Activated CD4-positive, alpha-beta T cell treated with anti-CD3 and anti-CD28 coated beads, Interleukin-2, amount 10 ng/mL, durations not matched to agents 7 days and 5 days (primary cell): Measurements from ENCODE around the gene SHB. TPM values are rescaled to one million over a fixed set of nuclear protein-coding genes. Genes with fewer than 3 reads are reported as not detected.

ENCODE experiments used
- CTCF ChIA-PET: fragments of 350-600 bp; sonication (Branson Sonifier 250); formaldehyde crosslinking; loops from one replicate; lab custom pipeline; 2021; ENCODE audit warnings: antibody characterized with exemption; lab: Charles Lee
- POLR2A ChIA-PET: fragments of 350-600 bp; sonication (Branson Sonifier 250); formaldehyde crosslinking; loops from one replicate; lab custom pipeline; 2021; ENCODE audit warnings: antibody characterized with exemption; lab: Charles Lee
- DNase-seq: peaks from one replicate; pipeline ENCODE4 v3.0.0-alpha.2; 2020
- H3K27ac Mint-ChIP-seq: one replicate; pipeline ENCODE4 v1.8.0; 2021; ENCODE audit warnings: mild to moderate bottlenecking, moderate library complexity, mixed read lengths
- H3K27me3 Mint-ChIP-seq: one replicate; pipeline ENCODE4 v1.8.0; 2021; ENCODE audit warnings: mixed read lengths
- H3K36me3 Mint-ChIP-seq: one replicate; pipeline ENCODE4 v1.8.0; 2021; ENCODE audit warnings: low read depth, mixed read lengths
- H3K4me1 Mint-ChIP-seq: one replicate; pipeline ENCODE4 v1.8.0; 2021; ENCODE audit warnings: mixed read lengths
- H3K4me3 Mint-ChIP-seq: one replicate; pipeline ENCODE4 v1.8.0; 2021; ENCODE audit warnings: mild to moderate bottlenecking, moderate library complexity, mixed read lengths
- H3K9me3 Mint-ChIP-seq: one replicate; pipeline ENCODE4 v1.8.0; 2021; ENCODE audit warnings: mixed read lengths
- total RNA-seq, 2 experiments: library from RNA; stranded (reverse); gene quantifications; one replicate each; pipeline ENCODE4 v1.2.3, GENCODE V29; 2021

The SHB gene
- total RNA-seq, 2 experiments from 2014 or later, result not detected

- Mint-ChIP-seq H3K27me3 (no peaks in the 10 kb centered on the region), H3K36me3 (no peaks in the 10 kb centered on the region), H3K4me1 (peaks cover 3% of the 10 kb centered on the region), H3K4me3 (no peak overlapping the region), H3K27ac (no peak overlapping the region), H3K9me3 (no peaks in the 10 kb centered on the region)
- ChIA-PET POLR2A (no interaction called here), CTCF (interaction anchor here (0.8 kb wide), 1 partner anchor 16 kb away, joined by 3 read pairs; no protein-coding TSS in a partner anchor)
- DNase-seq, result no peak
Observed at GRCh38 chr9:38027714-38028113, 41.3 kb downstream of the SHB start.

DNA sequence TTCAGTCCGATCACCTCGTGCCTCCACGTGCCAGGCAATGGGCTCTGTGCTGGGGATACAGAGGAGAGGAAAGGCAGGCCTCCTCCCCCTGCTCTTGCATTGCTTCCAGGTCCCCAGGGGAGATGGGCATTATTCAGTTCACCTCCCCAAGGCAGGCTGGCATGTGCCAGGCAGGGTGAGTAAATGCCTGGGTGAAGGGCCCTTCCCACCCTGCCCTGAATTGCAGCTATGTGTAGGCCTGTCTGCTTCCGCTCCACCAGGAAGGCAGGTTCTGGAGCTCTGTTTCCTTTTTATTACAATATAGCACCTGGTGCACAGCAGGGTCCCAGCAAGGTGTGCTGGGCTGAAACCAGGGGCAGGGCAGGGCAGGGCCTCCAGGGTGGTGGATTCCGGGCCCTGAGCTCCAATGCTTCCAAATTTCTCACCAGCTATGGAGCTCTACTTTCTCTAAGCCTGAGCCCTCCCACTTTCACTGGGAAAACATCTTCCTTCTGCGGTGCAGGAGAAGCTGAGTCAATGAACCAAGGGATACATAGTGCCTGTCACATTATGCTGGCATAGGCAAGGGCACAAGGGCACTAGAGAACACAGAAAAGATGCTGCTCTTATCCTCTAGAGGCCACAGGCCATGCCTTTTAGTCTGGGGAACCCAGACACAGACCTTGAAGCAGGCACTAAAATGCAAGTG is 42.0 kb downstream of the SHB start:
- CTCF ChIA-PET, result interaction anchor here (0.7 to 0.8 kb wide), 2 partner anchors 16 to 48 kb away, joined by 3 read pairs; no protein-coding TSS in a partner anchor
- DNase-seq, result no peak
- Mint-ChIP-seq H3K4me1 (peaks cover 3% of the 10 kb centered on the region), H3K27me3 (no peaks in the 10 kb centered on the region), H3K36me3 (no peaks in the 10 kb centered on the region), H3K27ac (no peak overlapping the region), H3K4me3 (no peak overlapping the region), H3K9me3 (no peaks in the 10 kb centered on the region)
- POLR2A ChIA-PET, result no interaction called here

GRCh38 chr9:38026021-38026809 is 42.8 kb downstream of the SHB start:
- Mint-ChIP-seq H3K27ac (no peak overlapping the region), H3K4me3 (no peak overlapping the region), H3K4me1 (peaks cover 3% of the 10 kb centered on the region), H3K27me3 (no peaks in the 10 kb centered on the region), H3K9me3 (no peaks in the 10 kb centered on the region), H3K36me3 (no peaks in the 10 kb centered on the region)
- CTCF ChIA-PET, result interaction anchor here (0.7 to 0.8 kb wide), 2 partner anchors 18 to 47 kb away, joined by 3 to 5 read pairs; no protein-coding TSS in a partner anchor
- no peak for DNase-seq
- POLR2A ChIA-PET, result no interaction called here

GRCh38 chr9:38025166-38025565 is 43.9 kb downstream of the SHB start:
- H3K27me3 Mint-ChIP-seq, result no peaks in the 10 kb centered on the region
- no peak overlapping the region for H3K4me3 Mint-ChIP-seq
- H3K4me1 Mint-ChIP-seq, result peaks cover 2% of the 10 kb centered on the region
- H3K9me3 Mint-ChIP-seq, result no peaks in the 10 kb centered on the region
- no peak overlapping the region for H3K27ac Mint-ChIP-seq
- H3K36me3 Mint-ChIP-seq, result no peaks in the 10 kb centered on the region
- ChIA-PET CTCF (no interaction called here), POLR2A (no interaction called here)
- no peak for DNase-seq

DNA sequence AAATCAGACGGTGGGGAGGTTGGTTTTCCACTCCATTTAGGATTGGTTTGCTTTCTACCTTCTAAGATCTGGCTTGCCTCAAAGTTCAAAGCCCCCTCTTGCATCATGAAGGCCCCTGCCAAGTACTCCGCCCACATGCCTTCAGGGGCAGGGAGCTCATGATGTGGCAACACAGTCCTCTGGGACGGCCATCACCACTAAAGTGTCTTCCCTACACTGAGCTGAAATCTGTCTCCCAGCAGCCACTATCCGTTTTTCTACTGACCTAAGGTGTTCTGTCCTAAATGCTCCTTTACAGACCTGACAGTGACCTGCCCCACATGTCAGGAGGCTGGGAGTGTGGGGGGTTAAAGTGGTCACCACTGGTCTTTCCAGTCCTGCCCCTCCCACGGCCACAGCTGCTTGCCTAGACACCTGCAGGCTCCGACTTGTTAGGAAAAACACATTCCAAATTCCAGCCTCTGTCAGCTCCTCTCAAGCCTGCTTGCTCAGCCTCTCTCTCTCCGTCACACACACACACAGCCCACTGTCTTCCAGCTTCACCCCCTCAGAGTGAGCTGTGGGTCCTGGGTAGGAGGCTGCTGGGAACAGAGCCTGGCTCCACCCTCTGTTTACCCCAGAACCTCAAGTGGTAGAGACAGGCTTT is 44.9 kb downstream of the SHB start:
- POLR2A ChIA-PET, result interaction anchor here (0.6 kb wide), 1 partner anchor 91 kb away, joined by 3 read pairs; no protein-coding TSS in a partner anchor

DNA sequence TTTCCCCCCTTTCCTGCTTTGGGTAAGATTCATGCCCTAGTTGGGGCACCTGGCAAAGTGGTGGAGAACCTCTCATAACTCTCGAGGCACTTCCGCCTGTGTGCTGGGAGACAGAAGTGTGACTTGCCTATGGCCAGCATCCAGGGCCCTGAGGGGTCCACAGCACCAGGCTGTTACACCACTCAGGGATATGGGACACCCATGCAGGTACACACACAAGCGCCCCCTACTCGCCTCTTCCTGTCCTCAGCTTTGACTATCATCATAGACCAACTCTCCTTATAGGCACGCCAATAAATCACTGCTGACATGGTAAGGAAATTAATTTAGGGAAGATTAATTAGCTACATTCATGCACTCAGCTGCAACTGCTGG is 45.4 kb downstream of the SHB start:
- H3K27me3 Mint-ChIP-seq, result no peaks in the 10 kb centered on the region
- no peaks in the 10 kb centered on the region for H3K4me1 Mint-ChIP-seq
- H3K9me3 Mint-ChIP-seq, result no peaks in the 10 kb centered on the region
- POLR2A ChIA-PET, result interaction anchor here (0.6 kb wide), 1 partner anchor 91 kb away, joined by 3 read pairs; no protein-coding TSS in a partner anchor
- H3K27ac Mint-ChIP-seq, result no peak overlapping the region
- CTCF ChIA-PET, result interaction anchor here (0.8 kb wide), 1 partner anchor 22 kb away, joined by 3 read pairs; no protein-coding TSS in a partner anchor
- no peak for DNase-seq
- H3K4me3 Mint-ChIP-seq, result no peak overlapping the region
- no peaks in the 10 kb centered on the region for H3K36me3 Mint-ChIP-seq

More for the DNA sequence above, 44.9 kb downstream of the SHB start:
- H3K9me3 Mint-ChIP-seq, result no peaks in the 10 kb centered on the region
- no peaks in the 10 kb centered on the region for H3K27me3 Mint-ChIP-seq
- no peaks in the 10 kb centered on the region for H3K36me3 Mint-ChIP-seq
- no peak overlapping the region for H3K27ac Mint-ChIP-seq
- DNase-seq, result no peak
- CTCF ChIA-PET, result no interaction called here
- no peak overlapping the region for H3K4me3 Mint-ChIP-seq
- no peaks in the 10 kb centered on the region for H3K4me1 Mint-ChIP-seq

GRCh38 chr9:38022995-38023394 is 46.0 kb downstream of the SHB start:
- Mint-ChIP-seq H3K27me3 (no peaks in the 10 kb centered on the region), H3K36me3 (no peaks in the 10 kb centered on the region), H3K4me3 (no peak overlapping the region), H3K4me1 (no peaks in the 10 kb centered on the region), H3K27ac (no peak overlapping the region), H3K9me3 (no peaks in the 10 kb centered on the region)
- no peak for DNase-seq
- ChIA-PET CTCF (interaction anchor here (0.8 kb wide), 1 partner anchor 21 kb away, joined by 3 read pairs; no protein-coding TSS in a partner anchor), POLR2A (no interaction called here)

- Mint-ChIP-seq H3K36me3 (no peaks in the 10 kb centered on the region), H3K9me3 (no peaks in the 10 kb centered on the region), H3K4me1 (no peaks in the 10 kb centered on the region), H3K27ac (no peak overlapping the region), H3K4me3 (no peak overlapping the region), H3K27me3 (no peaks in the 10 kb centered on the region)
- CTCF ChIA-PET, result no interaction called here
- DNase-seq, result no peak
- POLR2A ChIA-PET, result no interaction called here
Observed at GRCh38 chr9:38022203-38022895, 46.7 kb downstream of the SHB start.

DNA sequence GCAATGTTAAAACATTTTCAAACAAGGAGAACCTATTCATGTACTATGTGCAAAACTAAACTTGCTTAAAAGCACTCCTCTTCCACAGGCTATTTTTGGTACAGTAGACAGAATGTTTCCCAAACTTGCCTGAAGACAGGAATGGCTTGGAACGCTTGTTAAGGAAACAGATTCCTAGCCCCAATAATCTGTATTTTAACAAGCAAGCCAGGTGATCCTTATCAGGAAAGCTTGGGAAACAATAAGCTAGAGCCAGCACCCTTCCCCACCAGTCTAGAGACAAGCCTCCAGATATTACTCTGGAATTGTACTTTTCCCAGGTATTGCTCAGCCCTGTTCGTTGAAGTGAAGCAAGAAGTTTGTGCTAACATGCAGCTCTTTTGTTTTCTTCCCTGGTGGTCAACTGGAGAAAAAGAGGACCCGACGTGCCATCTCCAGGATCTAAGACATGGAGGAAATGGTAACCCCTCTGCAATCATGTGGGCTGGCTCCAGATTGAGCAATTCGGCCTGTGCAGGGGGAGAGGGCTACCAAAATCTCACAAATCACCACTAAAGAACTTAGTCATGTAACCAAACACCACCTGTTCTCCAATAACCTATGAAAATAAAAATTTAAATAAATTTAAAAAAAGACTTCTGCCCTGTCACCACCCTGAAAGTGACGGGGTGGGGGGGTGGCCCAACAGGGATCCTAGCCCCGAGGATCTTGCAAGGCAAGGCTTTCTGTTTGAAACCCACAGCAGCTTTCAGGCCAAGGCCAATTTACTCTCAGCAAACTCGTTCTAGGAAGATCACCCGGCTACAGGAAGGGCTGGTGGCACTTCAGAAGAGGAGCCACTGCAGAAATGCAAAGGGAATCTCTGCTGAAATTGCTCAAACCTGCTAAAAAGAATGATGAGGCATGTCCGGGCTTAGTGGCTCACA is 48.6 kb downstream of the SHB start:
- Mint-ChIP-seq H3K27me3 (no peaks in the 10 kb centered on the region), H3K27ac (no peak overlapping the region), H3K4me1 (no peaks in the 10 kb centered on the region), H3K9me3 (no peaks in the 10 kb centered on the region), H3K36me3 (no peaks in the 10 kb centered on the region), H3K4me3 (no peak overlapping the region)
- ChIA-PET POLR2A (no interaction called here), CTCF (interaction anchor here (2.1 kb wide), 1 partner anchor 18 kb away, joined by 4 read pairs; no protein-coding TSS in a partner anchor)
- no peak for DNase-seq

- Mint-ChIP-seq H3K27me3 (no peaks in the 10 kb centered on the region), H3K9me3 (no peaks in the 10 kb centered on the region), H3K4me3 (no peak overlapping the region), H3K36me3 (no peaks in the 10 kb centered on the region), H3K4me1 (no peaks in the 10 kb centered on the region), H3K27ac (no peak overlapping the region)
- POLR2A ChIA-PET, result no interaction called here
- DNase-seq, result no peak
- CTCF ChIA-PET, result interaction anchor here (0.5 to 2.1 kb wide), 3 partner anchors 18 to 47 kb away, joined by 3 to 5 read pairs (median 4); no protein-coding TSS in a partner anchor
Observed at GRCh38 chr9:38019731-38020130, 49.3 kb downstream of the SHB start.

DNA sequence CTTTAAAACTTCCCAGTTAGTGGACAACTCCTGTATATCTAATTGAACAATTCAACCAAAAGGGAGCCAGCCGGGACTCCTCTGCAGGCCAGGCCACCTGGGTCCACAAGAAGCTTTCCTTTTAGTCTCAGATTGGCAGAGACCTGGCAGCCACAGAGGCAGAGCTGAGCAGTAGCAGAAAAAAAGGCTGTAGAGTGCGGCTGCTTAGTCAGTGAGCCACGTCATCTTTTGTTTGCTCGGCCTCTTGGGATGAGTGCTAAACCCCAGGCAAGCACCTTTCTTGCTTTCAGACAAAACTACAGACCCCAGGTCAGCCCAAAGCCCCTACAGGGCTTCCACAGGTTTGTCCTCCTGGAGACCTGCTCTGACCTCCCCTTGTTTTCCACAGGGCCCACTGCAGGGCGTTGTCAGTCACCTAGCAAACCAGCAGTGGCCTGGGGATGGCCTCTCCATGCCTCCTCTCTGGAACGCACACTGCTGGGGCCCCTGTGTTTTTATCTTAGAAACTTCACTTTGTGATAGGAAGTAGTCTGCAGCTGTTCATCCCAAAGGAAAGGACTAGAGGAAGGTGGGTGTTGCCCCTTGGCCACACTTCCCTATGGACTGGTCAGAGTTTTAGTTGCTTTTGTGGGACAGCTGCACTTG is 49.9 kb downstream of the SHB start:
- ChIA-PET CTCF (interaction anchor here (0.5 to 2.1 kb wide), 3 partner anchors 17 to 47 kb away, joined by 3 to 5 read pairs (median 4); no protein-coding TSS in a partner anchor), POLR2A (no interaction called here)

More for the DNA sequence above, 49.9 kb downstream of the SHB start:
- Mint-ChIP-seq H3K27me3 (no peaks in the 10 kb centered on the region), H3K9me3 (no peaks in the 10 kb centered on the region), H3K36me3 (no peaks in the 10 kb centered on the region), H3K4me3 (no peak overlapping the region), H3K27ac (no peak overlapping the region), H3K4me1 (no peaks in the 10 kb centered on the region)
- no peak for DNase-seq
